ENCODE results near the gene FTHL17.

DNA sequence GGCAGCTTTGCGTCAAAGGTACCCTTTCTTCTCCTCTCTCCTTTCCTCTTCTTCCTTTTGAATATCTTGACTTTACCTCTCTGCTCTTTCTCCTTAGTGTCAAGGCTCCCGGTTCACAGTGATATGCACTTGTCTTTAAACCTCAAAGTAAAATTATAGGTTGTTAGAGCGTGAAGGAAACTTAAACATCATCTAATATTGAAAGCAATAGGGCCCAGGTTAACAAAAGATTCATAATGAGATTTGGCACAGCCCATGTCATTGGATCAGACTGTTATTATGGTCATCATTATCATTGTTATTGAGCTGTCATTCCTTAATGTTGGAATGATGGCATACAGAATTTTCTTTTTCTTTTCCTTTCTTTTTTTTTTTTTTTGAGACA lies 32.5 kb downstream of the FTHL17 start:
- TF ChIP-seq, protein P1, sequence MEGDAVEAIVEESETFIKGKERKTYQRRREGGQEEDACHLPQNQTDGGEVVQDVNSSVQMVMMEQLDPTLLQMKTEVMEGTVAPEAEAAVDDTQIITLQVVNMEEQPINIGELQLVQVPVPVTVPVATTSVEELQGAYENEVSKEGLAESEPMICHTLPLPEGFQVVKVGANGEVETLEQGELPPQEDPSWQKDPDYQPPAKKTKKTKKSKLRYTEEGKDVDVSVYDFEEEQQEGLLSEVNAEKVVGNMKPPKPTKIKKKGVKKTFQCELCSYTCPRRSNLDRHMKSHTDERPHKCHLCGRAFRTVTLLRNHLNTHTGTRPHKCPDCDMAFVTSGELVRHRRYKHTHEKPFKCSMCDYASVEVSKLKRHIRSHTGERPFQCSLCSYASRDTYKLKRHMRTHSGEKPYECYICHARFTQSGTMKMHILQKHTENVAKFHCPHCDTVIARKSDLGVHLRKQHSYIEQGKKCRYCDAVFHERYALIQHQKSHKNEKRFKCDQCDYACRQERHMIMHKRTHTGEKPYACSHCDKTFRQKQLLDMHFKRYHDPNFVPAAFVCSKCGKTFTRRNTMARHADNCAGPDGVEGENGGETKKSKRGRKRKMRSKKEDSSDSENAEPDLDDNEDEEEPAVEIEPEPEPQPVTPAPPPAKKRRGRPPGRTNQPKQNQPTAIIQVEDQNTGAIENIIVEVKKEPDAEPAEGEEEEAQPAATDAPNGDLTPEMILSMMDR (IDR thresholded peaks at IDR 0.05), result no peak
- TF ChIP-seq POLR2A (IDR thresholded peaks at IDR 0.05), result no peak
